GM18508 (cell line): ENCODE data around the gene AGMO.

Source experiments
- ATAC-seq: cut with Tn5 transposase; IDR thresholded peaks from one replicate; pipeline ENCODE4 v1.9.1; 2021; ENCODE audit warnings: moderate number of reproducible peaks; ENCODE audit not compliant: insufficient read depth, unreplicated experiment

Gene AGMO

DNA sequence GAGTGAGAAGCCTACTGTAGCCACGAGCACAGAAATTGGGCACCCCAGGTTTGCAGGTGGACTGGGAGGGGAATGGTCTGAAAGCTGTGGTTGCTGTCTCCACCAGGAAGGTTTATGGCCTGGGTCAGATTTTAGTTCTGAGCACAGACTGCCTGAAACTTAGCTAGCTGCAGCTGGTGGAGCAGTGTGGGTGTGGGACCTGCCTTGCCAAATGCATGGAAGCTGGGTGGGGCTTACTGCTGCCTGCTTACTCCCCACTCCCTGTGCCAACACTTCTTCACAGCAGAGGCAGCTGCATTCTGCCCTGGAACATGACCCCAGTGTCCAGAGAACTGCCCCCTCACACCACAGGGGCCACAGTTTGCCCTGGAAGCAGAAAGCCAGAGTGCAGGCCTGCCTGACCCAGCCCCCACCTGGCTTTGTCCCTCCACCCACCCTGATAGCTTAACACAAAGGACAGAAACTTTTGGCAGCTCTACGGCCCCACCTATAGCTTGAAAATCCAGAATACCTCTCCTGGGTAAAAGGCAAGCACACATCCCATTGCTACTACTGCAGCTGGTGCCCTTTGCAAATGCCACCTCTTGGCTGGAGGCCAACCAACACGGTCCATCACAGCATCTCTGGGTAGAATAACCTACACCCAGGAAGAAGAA, 281.6 kb downstream of the AGMO start:
- ATAC-seq = no peak

DNA sequence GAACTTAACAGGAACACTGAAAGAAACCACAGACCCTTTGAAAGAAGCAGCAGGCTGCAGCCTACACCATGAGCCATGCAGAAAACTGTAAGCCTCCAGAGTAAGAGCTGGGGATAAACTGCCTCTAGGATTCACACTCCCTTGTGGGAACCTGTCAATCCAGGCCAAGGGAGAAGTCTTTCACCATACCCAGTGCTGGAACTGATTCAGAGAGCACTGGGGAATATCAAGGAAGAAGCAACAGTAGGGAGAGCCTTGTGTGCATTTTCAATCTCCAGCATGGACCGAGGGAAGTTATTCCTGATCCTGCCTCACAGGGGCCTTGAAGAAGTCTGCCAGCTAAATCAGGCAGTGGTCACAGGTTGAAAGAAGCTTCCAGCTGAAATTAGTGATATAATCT, 282.2 kb downstream of the AGMO start:
- no peak for ATAC-seq

DNA sequence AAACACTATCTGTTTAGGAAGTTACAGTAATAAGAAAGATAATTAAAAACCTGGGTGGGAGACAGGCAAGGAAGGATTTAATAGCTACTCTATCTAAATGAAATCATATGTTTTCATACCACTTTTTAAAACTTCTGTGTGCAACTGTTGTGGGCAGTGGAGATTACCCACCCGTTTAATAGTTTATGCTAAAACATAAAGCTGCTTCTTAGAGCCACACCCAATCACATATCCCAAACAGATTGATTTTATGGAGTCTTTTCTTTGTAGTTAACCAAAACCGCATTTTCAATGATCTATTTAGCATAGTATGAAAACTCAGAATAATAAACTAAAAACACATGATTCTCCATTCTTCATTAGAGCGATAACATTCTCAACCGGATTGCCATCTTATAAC, 304.1 kb downstream of the AGMO start:
- ATAC-seq = no peak

DNA sequence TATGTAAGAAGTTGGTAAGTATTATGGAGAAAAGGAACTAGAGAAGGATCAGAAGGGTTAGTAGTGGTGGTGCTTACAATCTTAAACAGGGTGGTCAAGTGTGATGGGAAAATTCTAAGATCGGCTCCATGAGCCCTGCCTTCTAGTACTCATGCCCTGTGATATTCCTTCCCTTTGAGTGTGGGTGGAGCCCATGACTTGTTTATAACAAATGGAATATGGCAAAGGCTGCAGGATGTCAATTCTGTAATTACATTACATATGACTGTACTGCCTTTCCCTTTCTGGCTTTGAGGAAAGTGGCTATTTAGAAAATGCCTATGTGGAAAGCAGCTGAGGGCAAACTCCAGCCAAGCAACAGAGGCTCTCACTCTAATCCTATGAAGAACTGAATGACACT, 309.6 kb downstream of the AGMO start:
- no peak for ATAC-seq

DNA sequence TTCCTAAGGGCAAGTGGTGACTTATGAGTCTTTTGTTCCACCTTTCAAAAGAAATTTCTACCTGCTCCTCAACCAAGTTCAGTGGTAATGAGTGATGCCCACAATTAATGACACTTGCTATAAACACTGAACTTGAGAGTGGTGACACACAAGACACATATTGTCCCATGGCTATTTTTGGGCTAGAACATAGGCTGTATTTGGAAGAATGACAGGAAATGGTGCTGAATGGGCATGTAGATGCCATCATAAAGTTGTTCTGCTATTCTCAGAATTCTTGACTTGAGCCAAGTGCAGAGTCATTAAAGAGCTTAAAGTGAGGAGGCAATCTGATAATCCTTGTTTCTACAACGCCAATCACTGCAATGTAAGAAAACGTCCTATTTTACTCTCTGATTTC, 313.3 kb downstream of the AGMO start:
- ATAC-seq = no peak

DNA sequence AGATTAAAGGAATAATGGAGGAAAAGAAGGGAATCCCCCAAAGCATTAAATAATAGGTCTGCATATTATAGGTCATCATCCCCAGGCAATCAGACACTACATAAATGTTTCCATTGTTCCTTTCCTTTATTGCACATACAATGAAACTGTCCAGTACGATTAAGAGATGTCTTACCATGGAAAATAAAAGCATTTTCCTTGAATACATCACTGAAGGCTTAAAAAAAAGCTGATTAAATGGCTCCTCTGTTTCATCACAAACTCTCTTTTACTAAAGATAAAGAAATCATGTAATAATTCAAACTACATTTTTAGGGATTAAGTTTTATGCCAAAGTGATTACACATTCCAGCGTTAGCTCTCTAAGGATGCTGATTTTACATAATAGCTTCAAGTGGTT, 316.0 kb downstream of the AGMO start:
- no peak for ATAC-seq

DNA sequence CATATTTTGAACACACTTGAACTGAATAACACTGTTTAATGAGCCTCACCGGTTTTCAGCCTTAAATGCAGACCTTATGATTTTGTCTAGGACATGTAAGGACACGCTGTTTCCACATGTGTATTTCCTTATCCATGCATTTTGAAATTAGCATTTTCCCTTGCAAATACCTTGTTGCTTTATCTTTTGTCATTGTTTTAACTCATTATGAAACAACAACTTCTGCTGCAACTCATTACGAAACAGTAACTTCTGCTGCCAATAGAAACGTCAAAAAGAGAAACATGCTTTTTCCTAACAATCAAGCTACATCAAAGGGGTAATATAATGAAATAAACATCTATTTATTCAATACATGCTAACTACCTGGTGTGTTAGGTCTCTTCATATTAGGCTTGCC, 322.0 kb downstream of the AGMO start:
- no peak for ATAC-seq

DNA sequence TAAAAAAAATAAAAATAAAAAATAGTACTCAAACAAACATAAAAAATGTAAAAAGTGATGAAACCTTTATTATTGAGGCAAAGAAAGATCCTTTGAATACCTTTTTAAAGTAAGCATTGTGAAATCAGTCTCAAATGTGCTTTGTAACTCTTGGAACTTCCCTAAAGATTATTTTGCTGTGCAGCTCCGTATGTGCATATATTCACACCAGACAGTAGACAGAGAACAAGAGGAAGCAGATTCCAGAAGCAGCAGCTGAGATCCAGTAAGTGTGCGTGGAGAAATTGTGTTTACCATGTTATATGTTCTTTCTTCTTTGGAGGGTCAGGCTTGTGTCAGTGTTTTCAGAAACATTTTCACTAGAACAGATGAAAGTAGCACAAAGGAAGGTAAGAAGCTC, 324.9 kb downstream of the AGMO start:
- no peak for ATAC-seq

DNA sequence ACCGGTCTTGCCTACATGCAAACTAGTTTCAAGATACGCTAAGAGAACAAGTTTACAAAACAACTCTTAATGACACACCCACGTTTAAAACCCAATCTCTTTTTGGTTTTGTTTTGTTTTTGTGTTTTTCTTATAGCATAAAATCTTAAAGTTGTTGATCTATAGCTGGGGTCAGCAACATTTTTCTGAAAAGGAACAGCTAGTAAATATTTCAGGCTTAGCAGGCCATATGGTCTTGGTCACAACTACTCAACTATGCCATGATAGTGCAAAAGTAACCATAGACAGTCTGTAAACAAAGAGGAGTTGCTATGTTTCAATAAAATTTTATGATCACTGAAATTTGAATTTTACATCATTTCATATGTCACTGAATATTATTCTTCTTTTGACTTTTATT, 327.4 kb downstream of the AGMO start:
- no peak for ATAC-seq

DNA sequence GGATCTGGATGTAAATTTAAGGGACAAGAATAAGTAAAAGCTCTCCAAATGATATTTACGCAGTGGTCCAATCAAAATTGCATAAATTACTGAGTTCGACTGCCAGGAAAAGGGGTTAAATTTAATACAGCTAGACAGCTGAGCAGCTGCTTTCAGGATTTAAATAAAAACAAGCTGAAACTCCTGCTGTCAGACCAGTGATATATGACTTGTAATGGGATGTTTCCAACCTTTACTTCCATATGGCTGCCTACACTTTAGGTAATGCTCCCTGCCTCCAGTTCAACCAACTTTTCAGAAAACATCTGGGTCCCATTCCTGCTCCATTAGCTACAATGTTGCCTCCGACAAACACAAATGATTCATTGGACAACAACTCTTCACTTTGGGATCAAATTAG, 333.0 kb downstream of the AGMO start:
- ATAC-seq = no peak

DNA sequence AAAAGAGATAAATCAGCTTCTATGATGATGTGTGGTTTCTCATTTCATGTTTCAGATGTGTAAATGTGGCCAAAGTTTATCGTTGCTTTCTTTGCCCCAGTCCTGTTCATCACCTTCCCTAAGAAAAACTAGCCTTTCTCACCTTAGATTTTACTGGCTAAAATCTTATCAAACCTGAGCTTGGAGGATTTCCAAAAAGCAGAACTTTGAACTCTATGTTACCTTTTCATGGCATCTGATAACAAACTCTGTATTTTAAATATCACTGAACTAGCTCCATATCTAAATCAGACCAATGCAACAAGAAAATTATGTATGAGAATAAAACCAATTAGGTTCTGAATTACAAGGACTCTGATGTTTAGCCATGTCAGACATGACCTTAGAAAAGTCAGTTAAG, 335.8 kb downstream of the AGMO start:
- no peak for ATAC-seq

DNA sequence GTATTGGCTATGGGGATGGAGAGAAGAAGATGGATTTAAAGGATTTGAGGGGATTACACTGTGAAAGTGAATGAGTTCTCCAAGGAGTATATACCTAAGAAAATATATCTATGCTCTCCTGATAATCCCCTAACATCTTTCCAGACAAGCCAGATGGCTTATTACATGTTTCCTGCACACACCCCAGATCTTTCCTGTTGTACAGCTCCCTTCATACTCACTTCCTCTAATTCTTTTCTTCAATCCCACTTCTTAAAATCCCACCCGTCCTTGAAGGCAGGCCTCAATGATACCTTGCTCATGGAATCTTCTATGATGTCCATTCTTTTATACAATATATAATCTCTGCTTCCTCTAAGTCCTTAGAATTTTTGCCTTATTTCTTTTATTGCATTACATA, 342.1 kb downstream of the AGMO start:
- no peak for ATAC-seq

DNA sequence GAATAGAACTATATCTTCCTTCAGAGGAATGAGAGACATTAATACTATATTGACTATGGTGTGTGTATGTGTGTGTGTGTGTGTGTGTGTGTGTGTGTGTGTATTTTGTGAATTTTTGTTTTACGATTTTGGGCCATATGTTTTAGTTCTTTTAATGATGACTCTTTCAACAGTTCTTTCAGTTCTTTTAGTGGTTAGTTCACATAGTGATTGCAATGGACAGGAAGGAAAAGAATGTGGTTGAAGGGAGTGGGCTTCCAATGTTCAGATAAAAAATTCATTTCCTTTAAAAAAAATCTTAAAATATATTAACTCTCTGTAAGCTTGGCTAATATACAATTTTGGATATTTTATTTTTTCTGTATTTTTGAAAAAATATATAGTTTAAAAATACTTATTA, 343.6 kb downstream of the AGMO start:
- ATAC-seq = no peak

DNA sequence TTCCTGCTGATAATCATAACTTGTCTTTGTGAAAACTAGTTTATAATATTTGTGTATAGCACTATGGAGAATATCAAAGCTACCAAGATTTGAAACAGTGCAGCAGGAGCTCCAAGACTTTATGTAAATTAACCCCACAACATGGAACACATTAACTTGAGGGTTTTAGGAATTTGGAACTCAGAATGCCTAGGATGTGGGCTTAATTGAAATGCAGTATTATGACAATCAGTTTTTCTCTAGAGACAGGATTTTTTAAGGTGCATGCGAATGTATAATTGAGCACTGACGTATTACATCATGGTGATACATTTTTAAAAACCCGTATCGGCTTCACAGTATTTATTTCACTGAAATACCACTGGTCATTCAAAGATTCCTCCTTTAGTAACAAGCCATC, 346.2 kb downstream of the AGMO start:
- no peak for ATAC-seq

DNA sequence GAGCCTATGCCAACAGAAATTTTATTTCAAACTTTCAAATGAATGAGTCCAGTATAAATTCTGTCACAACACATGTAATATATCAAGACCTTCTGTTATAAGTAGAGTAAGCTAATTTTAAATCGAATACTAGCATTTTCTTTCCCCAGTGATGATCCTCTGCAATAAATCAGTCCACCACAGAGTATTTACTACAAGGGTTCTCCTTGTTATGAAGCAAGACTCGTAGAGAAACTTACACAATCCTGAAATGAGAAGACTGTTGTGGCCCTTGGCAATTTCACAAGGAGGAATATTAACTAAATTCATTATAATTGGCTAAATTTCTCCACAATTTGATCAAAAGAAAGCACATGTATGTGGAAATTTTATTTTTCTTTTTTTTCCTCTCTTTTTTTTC, 346.8 kb downstream of the AGMO start:
- ATAC-seq = no peak

DNA sequence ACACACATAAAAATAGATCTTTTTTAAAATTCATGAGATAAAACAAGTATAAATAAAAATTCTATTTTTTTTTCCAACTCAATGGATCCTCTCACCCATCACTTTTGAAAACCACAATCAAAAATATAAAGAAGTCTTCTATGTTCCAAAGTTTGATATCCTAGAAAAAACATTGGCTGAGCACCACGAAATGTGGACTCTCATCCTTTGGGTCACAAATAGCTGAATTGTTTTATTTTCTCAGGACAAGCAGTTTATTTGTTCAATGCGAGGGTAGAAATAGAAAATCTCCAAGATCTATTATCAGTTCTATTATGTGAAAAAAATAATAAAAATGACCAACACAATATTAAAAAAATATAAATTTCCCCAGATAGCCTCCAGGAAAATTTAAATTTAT, 348.7 kb downstream of the AGMO start:
- no peak for ATAC-seq

DNA sequence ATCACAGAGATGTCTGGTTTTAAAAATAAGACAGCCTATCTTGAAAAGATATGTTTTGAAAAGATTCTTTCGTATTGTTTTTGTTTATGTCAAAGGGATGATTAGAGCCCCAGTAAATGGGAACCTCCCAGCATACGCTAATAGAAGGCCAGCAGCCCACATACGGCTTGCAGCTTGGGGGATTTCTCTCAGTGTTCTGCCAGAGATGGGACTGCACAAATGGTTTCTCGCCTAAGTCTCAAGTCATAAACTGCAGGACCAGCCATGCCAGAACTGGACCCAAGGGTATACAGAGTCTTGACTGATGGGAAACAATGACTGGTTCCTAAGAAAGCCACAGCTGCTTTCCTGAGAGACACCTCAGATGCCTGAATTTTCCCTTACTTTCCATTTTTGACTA, 352.4 kb downstream of the AGMO start:
- no peak for ATAC-seq

DNA sequence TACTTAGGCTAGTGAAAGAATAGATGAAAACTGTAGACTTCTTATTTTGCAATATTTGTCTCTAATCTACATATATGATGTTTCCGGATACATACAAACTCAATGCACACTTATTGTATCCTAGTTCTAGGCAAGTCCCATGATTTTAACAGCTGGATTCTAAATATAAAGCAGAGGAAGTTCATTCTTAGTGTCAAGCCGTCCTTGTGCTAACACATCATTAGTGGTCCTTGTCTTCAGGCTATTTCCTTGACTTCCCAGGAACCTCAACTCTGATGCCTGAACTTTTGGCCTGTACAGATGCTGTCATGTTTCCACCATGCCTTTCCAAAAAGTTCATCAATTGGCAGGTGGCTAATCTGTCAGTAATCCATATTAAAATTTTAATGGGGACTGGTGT, 357.4 kb downstream of the AGMO start:
- ATAC-seq = no peak

DNA sequence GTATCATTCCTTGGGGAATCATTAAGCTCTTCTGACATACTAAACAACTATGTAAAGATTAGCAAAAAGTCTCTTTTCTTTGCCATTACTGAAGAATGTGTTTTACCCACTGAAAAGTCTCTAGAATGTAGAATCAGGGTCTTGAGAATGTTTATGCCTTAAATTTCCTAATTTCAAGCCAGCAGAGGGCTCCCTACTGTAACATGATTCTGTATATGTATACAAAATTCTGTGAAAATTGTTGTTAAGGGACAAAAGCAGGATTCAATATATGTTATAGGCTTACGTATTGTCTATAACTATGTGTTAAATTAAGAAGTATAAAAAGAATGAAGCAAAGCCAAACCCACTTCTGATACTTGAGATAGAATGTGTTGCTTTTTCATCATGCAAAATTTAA, 362.3 kb downstream of the AGMO start:
- ATAC-seq = no peak

DNA sequence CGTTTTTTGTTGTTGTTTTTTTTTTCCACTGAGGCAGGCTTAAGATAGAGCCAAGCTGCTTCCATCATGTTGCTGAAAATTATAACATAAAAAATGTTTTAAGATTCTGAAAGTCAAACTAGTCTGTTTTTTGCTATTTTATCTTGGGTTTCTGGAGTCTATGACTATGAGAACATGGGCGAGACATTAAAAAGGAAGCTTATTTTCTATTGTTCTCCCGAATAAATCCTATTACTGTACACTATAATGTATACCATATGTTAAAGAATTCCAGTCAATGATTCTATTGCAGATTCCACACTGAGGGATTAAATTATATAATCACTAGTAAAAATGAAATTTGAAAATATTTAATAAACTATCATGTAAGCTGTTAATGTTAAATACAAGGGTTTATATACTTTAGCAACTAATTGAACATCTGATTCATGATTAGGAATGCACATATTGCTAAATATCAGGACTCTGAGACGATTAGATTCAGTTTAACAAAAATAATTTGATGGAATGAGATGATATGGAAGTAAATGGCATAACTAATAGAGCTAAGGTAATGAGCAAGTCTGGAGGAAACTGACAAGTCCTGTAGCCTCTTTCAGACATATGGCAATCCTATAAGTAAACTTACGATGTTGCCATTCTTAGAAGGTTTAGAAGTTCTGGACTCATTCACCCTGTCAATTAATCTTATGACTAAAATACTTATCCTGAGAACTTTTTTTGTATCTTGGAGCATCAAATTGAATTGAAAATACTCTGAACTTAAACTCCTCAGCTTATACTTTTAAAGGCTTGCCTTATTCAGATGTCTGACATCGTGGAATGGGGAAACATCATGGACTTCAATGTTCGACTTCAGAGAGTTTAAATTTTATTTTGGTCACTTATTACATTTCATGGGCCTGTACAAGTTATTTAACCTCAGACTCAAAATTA, 364.5 kb downstream of the AGMO start:
- no peak for ATAC-seq

DNA sequence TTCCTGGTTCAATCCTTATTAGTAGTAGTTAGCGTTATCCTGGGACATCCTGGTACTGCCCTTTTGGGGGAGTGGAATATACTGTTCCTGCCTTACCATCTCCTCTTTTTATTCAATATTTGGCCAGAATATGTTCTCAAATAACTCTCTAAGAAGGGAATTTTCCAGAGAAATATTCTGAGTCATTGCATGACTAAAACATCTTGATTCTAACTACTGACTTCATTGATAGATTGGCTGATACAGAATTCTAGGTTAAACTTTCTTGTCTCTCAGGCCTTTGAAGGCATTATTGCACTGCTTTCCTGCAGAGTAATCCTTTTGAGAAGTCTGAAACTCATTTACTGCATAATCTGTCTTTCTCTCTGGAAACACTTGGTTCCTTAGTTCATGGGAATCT, 383.8 kb downstream of the AGMO start:
- ATAC-seq = no peak

DNA sequence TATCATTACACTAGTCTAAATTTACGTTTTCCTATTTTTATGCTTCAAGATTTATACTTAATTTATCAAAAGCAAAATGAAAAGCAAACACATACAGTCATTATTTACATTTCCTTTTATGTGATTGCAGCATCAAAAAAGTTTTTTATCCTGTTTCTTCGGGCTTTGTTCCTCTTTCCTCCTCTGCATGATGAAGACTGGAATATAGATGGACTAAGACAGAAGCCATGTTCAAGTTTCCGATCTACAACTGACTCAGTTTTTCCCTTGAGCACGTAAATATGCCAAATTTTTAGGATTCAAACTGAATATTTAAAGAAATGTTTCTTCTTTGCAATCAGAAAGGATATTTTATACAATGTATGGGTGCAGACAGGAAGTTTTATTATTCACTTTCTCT, 385.7 kb downstream of the AGMO start:
- no peak for ATAC-seq
